ENCODE measurements around the gene CDADC1.

DNA sequence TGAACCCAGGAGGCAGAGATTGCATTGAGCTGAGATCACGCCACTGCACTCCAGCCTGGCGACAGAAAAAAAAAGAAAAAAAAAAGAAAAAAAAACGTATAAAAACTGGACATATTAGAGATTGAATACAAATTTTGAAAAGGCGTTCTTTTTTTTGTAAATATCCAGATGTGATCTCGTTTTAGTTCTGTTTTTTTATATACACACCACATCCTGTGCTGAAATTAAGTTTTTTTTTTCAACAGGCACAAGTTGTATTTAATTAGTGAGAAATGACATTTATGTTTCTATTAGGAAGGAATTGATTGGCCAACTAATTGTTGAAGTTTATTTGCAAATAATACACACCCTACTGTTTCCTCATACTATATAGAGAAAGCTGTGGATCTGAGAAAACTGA, 3.6 kb downstream of the CDADC1 start:
- TF ChIP-seq POLR2A (IDR thresholded peaks at IDR 0.05; ENCODE audit: low read depth, low read length) (no peak), POLR2AphosphoS5 (IDR thresholded peaks at IDR 0.05; ENCODE audit: low read depth, low read length) (no peak)

Measured in GM12892 (cell line).